ENCODE data around the gene MFSD11.

GRCh38 chr17:76713765-76714164 is 24.2 kb upstream of the MFSD11 start:
- TF ChIP-seq GATA3 (IDR thresholded peaks at IDR 0.05; ENCODE audit: low read depth, low read length) (no peak), GATA2 (IDR thresholded peaks at IDR 0.05; ENCODE audit: low read depth, low read length) (no peak)
